ENCODE results near the gene ZNF287.

The ZNF287 gene

GRCh38 chr17:16515933-16516332 is 53.1 kb downstream of the ZNF287 start:
- peak in 2 of 3 donors; percentile 40 to 47 for DNase-seq

GRCh38 chr17:16513873-16514272 is 55.1 kb downstream of the ZNF287 start:
- peak in 2 of 3 donors; percentile 24 to 37 for DNase-seq

- no peak for DNase-seq
Measured at GRCh38 chr17:16512011-16512410, 57.0 kb downstream of the ZNF287 start.

GRCh38 chr17:16511593-16511992 is 57.4 kb downstream of the ZNF287 start:
- DNase-seq, result no peak

- DNase-seq, result no peak
Measured at GRCh38 chr17:16507918-16508533, 61.0 kb downstream of the ZNF287 start.

- DNase-seq, result no peak
Measured at GRCh38 chr17:16506188-16506587, 62.8 kb downstream of the ZNF287 start.

GRCh38 chr17:16504984-16505383 is 64.0 kb downstream of the ZNF287 start:
- no peak for DNase-seq
